Activated T-cell treated with anti-CD3 and anti-CD28 coated beads, Interleukin-2, amount 50 U/mL, for 72 hours (primary cell): ENCODE results near the gene GPR17. TPM values are rescaled to one million over a fixed set of nuclear protein-coding genes. Genes with fewer than 3 reads are reported as not detected.

ENCODE experiments used
- ATAC-seq, 2 donors: fragments of 150-1000 bp; cut with Tn5 transposase; replicated peaks in 1 of 2; 2 replicates each; pipeline ENCODE4 v1.10.0; 2021; ENCODE audit warnings: moderate library complexity in 2 of 2, mild to moderate bottlenecking in 1 of 2
- DNase-seq, 2 donors: peaks; one replicate each; pipeline ENCODE4 v3.0.0; 2021 to 2022; ENCODE audit warnings: mixed read lengths in 1 of 2
- H3K27ac Mint-ChIP-seq: one replicate; pipeline ENCODE4 v1.8.0; 2022; ENCODE audit warnings: mild to moderate bottlenecking, moderate library complexity, mixed read lengths
- H3K27me3 Mint-ChIP-seq: one replicate; pipeline ENCODE4 v1.8.0; 2022; ENCODE audit warnings: low read depth, mixed read lengths
- H3K36me3 Mint-ChIP-seq, 2 donors: one replicate each; pipeline ENCODE4 v1.8.0; 2022; ENCODE audit warnings: mixed read lengths in 2 of 2, mild to moderate bottlenecking in 1 of 2; ENCODE audit not compliant: insufficient read depth in 2 of 2
- H3K4me1 Mint-ChIP-seq: one replicate; pipeline ENCODE4 v1.8.0; 2022; ENCODE audit warnings: low read depth, mixed read lengths
- H3K4me3 Mint-ChIP-seq, 2 donors: one replicate each; pipeline ENCODE4 v1.8.0; 2022; ENCODE audit warnings: mild to moderate bottlenecking in 2 of 2, mixed read lengths in 2 of 2, moderate library complexity in 2 of 2
- H3K9me3 Mint-ChIP-seq, 2 donors: one replicate each; pipeline ENCODE4 v1.8.0; 2022; ENCODE audit warnings: mixed read lengths in 2 of 2
- total RNA-seq, 2 donors: library from RNA; stranded (reverse); gene quantifications; one replicate each; pipeline ENCODE4 v1.2.3, GENCODE V29; 2022

The GPR17 gene
- total RNA-seq, 2 donors from 2014 or later, result not detected

GRCh38 chr2:127619877-127620705 lies 25.9 kb upstream of the GPR17 start:
- ATAC-seq (no peak), DNase-seq (no peak)
- Mint-ChIP-seq H3K36me3 (no peaks in the 10 kb centered on the region), H3K4me1 (peaks cover 14% of the 10 kb centered on the region), H3K4me3 (no peak overlapping the region), H3K27me3 (peaks cover 11% of the 10 kb centered on the region), H3K9me3 (no peaks in the 10 kb centered on the region), H3K27ac (no peak overlapping the region)

GRCh38 chr2:127620866-127621265 lies 25.1 kb upstream of the GPR17 start:
- Mint-ChIP-seq H3K9me3 (no peaks in the 10 kb centered on the region), H3K36me3 (no peaks in the 10 kb centered on the region), H3K4me3 (no peak overlapping the region)

GRCh38 chr2:127621981-127622431 lies 23.9 kb upstream of the GPR17 start:
- Mint-ChIP-seq H3K9me3 (no peaks in the 10 kb centered on the region), H3K4me3 (no peak overlapping the region), H3K27me3 (no peaks in the 10 kb centered on the region), H3K4me1 (no peaks in the 10 kb centered on the region), H3K27ac (no peak overlapping the region), H3K36me3 (no peaks in the 10 kb centered on the region)
- DNase-seq (no peak), ATAC-seq (no peak)

More at GRCh38 chr2:127620866-127621265, 25.1 kb upstream of the GPR17 start:
- Mint-ChIP-seq H3K27ac (no peak overlapping the region), H3K4me1 (peaks cover 11% of the 10 kb centered on the region), H3K27me3 (peaks cover 8% of the 10 kb centered on the region)
- ATAC-seq (no peak), DNase-seq (no peak)

- Mint-ChIP-seq H3K27me3 (no peaks in the 10 kb centered on the region), H3K4me1 (no peaks in the 10 kb centered on the region), H3K36me3 (no peaks in the 10 kb centered on the region), H3K27ac (no peak overlapping the region), H3K4me3 (no peak overlapping the region), H3K9me3 (no peaks in the 10 kb centered on the region)
- no peak for DNase-seq
- no peak for ATAC-seq
These were observed 23.2 kb upstream of the GPR17 start for GRCh38 chr2:127622561-127623387.

- H3K4me3 Mint-ChIP-seq, result no peak overlapping the region
- no peaks in the 10 kb centered on the region for H3K9me3 Mint-ChIP-seq
- H3K27me3 Mint-ChIP-seq, result no peaks in the 10 kb centered on the region
- no peak for DNase-seq
- no peaks in the 10 kb centered on the region for H3K36me3 Mint-ChIP-seq
- ATAC-seq, result no peak
- H3K4me1 Mint-ChIP-seq, result no peaks in the 10 kb centered on the region
- no peak overlapping the region for H3K27ac Mint-ChIP-seq
These were observed 22.3 kb upstream of the GPR17 start for GRCh38 chr2:127623388-127624319.

GRCh38 chr2:127624320-127624755 lies 21.6 kb upstream of the GPR17 start:
- Mint-ChIP-seq H3K36me3 (no peaks in the 10 kb centered on the region), H3K4me1 (no peaks in the 10 kb centered on the region), H3K27me3 (no peaks in the 10 kb centered on the region), H3K4me3 (no peak overlapping the region), H3K9me3 (no peaks in the 10 kb centered on the region), H3K27ac (no peak overlapping the region)
- no peak for ATAC-seq
- DNase-seq, result no peak

- no peak overlapping the region for H3K27ac Mint-ChIP-seq
- no peak for DNase-seq
- ATAC-seq, result no peak
These were observed 21.0 kb upstream of the GPR17 start for GRCh38 chr2:127624756-127625571.

GRCh38 chr2:127625572-127625951 lies 20.4 kb upstream of the GPR17 start:
- Mint-ChIP-seq H3K9me3 (no peaks in the 10 kb centered on the region), H3K4me3 (no peak overlapping the region), H3K27ac (no peak overlapping the region), H3K27me3 (no peaks in the 10 kb centered on the region), H3K36me3 (no peaks in the 10 kb centered on the region), H3K4me1 (no peaks in the 10 kb centered on the region)
- ATAC-seq, result no peak
- DNase-seq, result no peak

More at GRCh38 chr2:127624756-127625571, 21.0 kb upstream of the GPR17 start:
- Mint-ChIP-seq H3K36me3 (no peaks in the 10 kb centered on the region), H3K4me3 (no peak overlapping the region), H3K27me3 (no peaks in the 10 kb centered on the region), H3K4me1 (no peaks in the 10 kb centered on the region), H3K9me3 (no peaks in the 10 kb centered on the region)

GRCh38 chr2:127626175-127626574 lies 19.8 kb upstream of the GPR17 start:
- no peak overlapping the region for H3K27ac Mint-ChIP-seq
- no peak for DNase-seq
- no peak for ATAC-seq
- no peaks in the 10 kb centered on the region for H3K27me3 Mint-ChIP-seq
- no peak overlapping the region for H3K4me3 Mint-ChIP-seq
- no peaks in the 10 kb centered on the region for H3K4me1 Mint-ChIP-seq
- no peaks in the 10 kb centered on the region for H3K36me3 Mint-ChIP-seq
- no peaks in the 10 kb centered on the region for H3K9me3 Mint-ChIP-seq

GRCh38 chr2:127626917-127627739 lies 18.8 kb upstream of the GPR17 start:
- ATAC-seq (no peak), DNase-seq (no peak)
- no peak overlapping the region for H3K4me3 Mint-ChIP-seq
- no peaks in the 10 kb centered on the region for H3K36me3 Mint-ChIP-seq
- H3K27ac Mint-ChIP-seq, result no peak overlapping the region
- no peaks in the 10 kb centered on the region for H3K4me1 Mint-ChIP-seq
- H3K27me3 Mint-ChIP-seq, result no peaks in the 10 kb centered on the region
- no peaks in the 10 kb centered on the region for H3K9me3 Mint-ChIP-seq

- H3K27me3 Mint-ChIP-seq, result no peaks in the 10 kb centered on the region
- no peaks in the 10 kb centered on the region for H3K9me3 Mint-ChIP-seq
- ATAC-seq, result no peak
- no peaks in the 10 kb centered on the region for H3K36me3 Mint-ChIP-seq
- no peak overlapping the region for H3K4me3 Mint-ChIP-seq
- DNase-seq, result no peak
- H3K27ac Mint-ChIP-seq, result no peak overlapping the region
- H3K4me1 Mint-ChIP-seq, result peaks cover 4% of the 10 kb centered on the region
These were observed 18.0 kb upstream of the GPR17 start for GRCh38 chr2:127627740-127628571.
